GM10248 (cell line): Measurements from ENCODE around the gene PLPP1.

ENCODE experiments used
- CTCF ChIA-PET: fragments of 300-600 bp; sonication (Branson Sonifier 250); formaldehyde crosslinking; extraction: SDS; loops from one replicate; lab custom pipeline; 2021; ENCODE audit warnings: antibody characterized with exemption; lab: Yijun Ruan, JAX
- POLR2A ChIA-PET: fragments of 350-650 bp; sonication (Branson Sonifier 250); formaldehyde crosslinking; extraction: SDS; loops from one replicate; lab custom pipeline; 2020; ENCODE audit warnings: antibody characterized with exemption; lab: Yijun Ruan, JAX
- DNase-seq: peaks from one replicate; pipeline ENCODE4 v3.0.0; 2012; ENCODE audit errors: extremely low spot score
- CTCF ChIP-seq: IDR thresholded peaks from 2 replicates; pipeline ENCODE4 v1.5.1; 2012; ENCODE audit warnings: mild to moderate bottlenecking, low read depth; ENCODE audit errors: extremely low read depth, missing control alignments, control extremely low read depth

PLPP1 gene

GRCh38 chr5:55498457-55498856 is 36.3 kb downstream of the PLPP1 start:
- DNase-seq: no peak
- ChIA-PET POLR2A (no interaction called here), CTCF (no interaction called here)
- TF ChIP-seq CTCF: no peak

GRCh38 chr5:55497712-55498111 is 37.1 kb downstream of the PLPP1 start:
- TF ChIP-seq CTCF: no peak
- no peak for DNase-seq
- ChIA-PET CTCF (no interaction called here), POLR2A (no interaction called here)

GRCh38 chr5:55495216-55495615 is 39.5 kb downstream of the PLPP1 start:
- ChIA-PET POLR2A (no interaction called here), CTCF (no interaction called here)
- TF ChIP-seq CTCF: no peak

GRCh38 chr5:55492449-55492848 is 42.3 kb downstream of the PLPP1 start:
- POLR2A ChIA-PET: no interaction called here
- no peak for TF ChIP-seq CTCF
- CTCF ChIA-PET: no interaction called here
- no peak for DNase-seq

More at GRCh38 chr5:55495216-55495615, 39.5 kb downstream of the PLPP1 start:
- DNase-seq: no peak

- TF ChIP-seq CTCF: no peak
- no peak for DNase-seq
- ChIA-PET POLR2A (no interaction called here), CTCF (interaction anchor here (1.2 kb wide), 1 partner anchor 30 kb away, joined by 4 read pairs; no protein-coding TSS in a partner anchor)
Measured at GRCh38 chr5:55485073-55485472, 49.7 kb downstream of the PLPP1 start.

GRCh38 chr5:55484531-55484930 is 50.2 kb downstream of the PLPP1 start:
- DNase-seq: no peak
- no peak for TF ChIP-seq CTCF
- ChIA-PET CTCF (no interaction called here), POLR2A (no interaction called here)

- no peak for DNase-seq
- CTCF ChIA-PET: no interaction called here
- TF ChIP-seq CTCF: no peak
- POLR2A ChIA-PET: no interaction called here
Measured at GRCh38 chr5:55483885-55484284, 50.9 kb downstream of the PLPP1 start.
